NB4 (cell line): ENCODE data around the gene ZNF709.
"Not testable (repeated sequence)": the region's sequence is repeated elsewhere in the genome, so short reads cannot be mapped to it uniquely, and the experiment has no call there.

ENCODE experiments used
- DNase-seq: peaks from one replicate; pipeline ENCODE4 v3.0.0; 2010; ENCODE audit warnings: low read depth
- H3K4me3 ChIP-seq: one replicate; pipeline ENCODE4 v1.5.1; 2011; ENCODE audit warnings: mild to moderate bottlenecking, low read depth, low read length, moderate library complexity
- MYC ChIP-seq: IDR thresholded peaks from 2 replicates; pipeline ENCODE4 v1.6.1; 2011; ENCODE audit warnings: low read depth, low read length
- POLR2A ChIP-seq: IDR thresholded peaks from 2 replicates; pipeline ENCODE4 v1.6.1; 2011; ENCODE audit warnings: mild to moderate bottlenecking; ENCODE audit not compliant: insufficient read length; ENCODE audit errors: extremely low read depth
- TF ChIP-seq, protein P1 (sequence below): IDR thresholded peaks from one replicate; pipeline ENCODE4 v1.5.1; 2012; ENCODE audit warnings: low read depth, low read length
- TF ChIP-seq, protein P2 (sequence below): IDR thresholded peaks from 2 replicates; pipeline ENCODE4 v1.6.1; 2011; ENCODE audit warnings: low read depth, low read length

Gene ZNF709

GRCh38 chr19:12497032-12497431 is 12.4 kb upstream of the ZNF709 start:
- no peak for DNase-seq
- TF ChIP-seq MYC (no peak), POLR2A (no peak)
- TF ChIP-seq, protein P1, sequence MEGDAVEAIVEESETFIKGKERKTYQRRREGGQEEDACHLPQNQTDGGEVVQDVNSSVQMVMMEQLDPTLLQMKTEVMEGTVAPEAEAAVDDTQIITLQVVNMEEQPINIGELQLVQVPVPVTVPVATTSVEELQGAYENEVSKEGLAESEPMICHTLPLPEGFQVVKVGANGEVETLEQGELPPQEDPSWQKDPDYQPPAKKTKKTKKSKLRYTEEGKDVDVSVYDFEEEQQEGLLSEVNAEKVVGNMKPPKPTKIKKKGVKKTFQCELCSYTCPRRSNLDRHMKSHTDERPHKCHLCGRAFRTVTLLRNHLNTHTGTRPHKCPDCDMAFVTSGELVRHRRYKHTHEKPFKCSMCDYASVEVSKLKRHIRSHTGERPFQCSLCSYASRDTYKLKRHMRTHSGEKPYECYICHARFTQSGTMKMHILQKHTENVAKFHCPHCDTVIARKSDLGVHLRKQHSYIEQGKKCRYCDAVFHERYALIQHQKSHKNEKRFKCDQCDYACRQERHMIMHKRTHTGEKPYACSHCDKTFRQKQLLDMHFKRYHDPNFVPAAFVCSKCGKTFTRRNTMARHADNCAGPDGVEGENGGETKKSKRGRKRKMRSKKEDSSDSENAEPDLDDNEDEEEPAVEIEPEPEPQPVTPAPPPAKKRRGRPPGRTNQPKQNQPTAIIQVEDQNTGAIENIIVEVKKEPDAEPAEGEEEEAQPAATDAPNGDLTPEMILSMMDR, result no peak
- TF ChIP-seq, protein P2, sequence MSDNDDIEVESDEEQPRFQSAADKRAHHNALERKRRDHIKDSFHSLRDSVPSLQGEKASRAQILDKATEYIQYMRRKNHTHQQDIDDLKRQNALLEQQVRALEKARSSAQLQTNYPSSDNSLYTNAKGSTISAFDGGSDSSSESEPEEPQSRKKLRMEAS, result no peak
- H3K4me3 ChIP-seq, result no peak overlapping the region

GRCh38 chr19:12496480-12496879 is 11.9 kb upstream of the ZNF709 start:
- H3K4me3 ChIP-seq, result no peak overlapping the region
- DNase-seq, result no peak
- TF ChIP-seq MYC (no peak), POLR2A (no peak)

- peak overlapping the region; percentile 58 for H3K4me3 ChIP-seq
- DNase-seq, result peak; percentile 97
- TF ChIP-seq, protein P2, result 0 out of 2 replicates have a peak, but pooled peaks have one; percentile 32
- TF ChIP-seq MYC, result peak; percentile 22; the same call in 1 of the 2 replicates
- TF ChIP-seq POLR2A, result peak; percentile 60
- TF ChIP-seq, protein P1, result peak; percentile 37
Measured at GRCh38 chr19:12495002-12495802, 10.6 kb upstream of the ZNF709 start.

DNA sequence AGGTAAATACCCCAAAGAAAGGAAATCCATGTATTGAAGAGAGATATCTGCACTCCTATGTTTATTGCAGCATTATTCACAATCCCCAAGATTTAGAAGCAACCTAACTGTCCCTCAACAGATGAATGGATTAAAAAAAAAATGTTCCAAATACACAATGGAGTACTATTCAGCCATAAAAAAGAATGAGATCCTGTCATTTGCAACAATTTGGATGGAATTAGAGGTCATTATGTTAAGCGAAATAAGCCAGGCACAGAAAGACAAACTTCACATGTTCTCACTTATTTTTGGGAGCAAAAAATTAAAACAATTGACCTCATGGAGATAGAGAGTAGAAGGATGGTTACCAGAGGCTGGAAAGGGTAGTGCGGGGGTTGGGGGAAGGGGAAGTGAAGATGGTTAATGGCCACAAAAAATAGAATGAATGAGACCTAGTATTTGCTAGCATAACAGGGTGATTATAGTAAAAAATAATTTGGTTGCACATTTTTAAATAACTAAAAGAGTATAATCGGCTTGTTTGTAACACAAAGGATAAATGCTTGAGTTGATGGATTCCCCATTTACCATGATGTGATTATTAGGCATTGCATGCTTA is 9.7 kb upstream of the ZNF709 start:
- H3K4me3 ChIP-seq, result no peak overlapping the region
- TF ChIP-seq MYC, result no peak
- TF ChIP-seq POLR2A, result no peak
- TF ChIP-seq, protein P1, result no peak
- TF ChIP-seq, protein P2, result no peak
- DNase-seq, result no peak

- not testable (repeated sequence) for DNase-seq, H3K4me3 ChIP-seq
Measured at GRCh38 chr19:12486265-12486783, 1.7 kb upstream of the ZNF709 start.

- H3K4me3 ChIP-seq, result no peak overlapping the region
- DNase-seq, result no peak
- TF ChIP-seq MYC, result no peak
- TF ChIP-seq POLR2A, result no peak
- TF ChIP-seq, protein P1, result no peak
- TF ChIP-seq, protein P2, result no peak
Measured at GRCh38 chr19:12485571-12485970, 955 bp upstream of the ZNF709 start.
